HG03175 (cell line): ENCODE results near the gene HSF2BP.
"Not testable (repeated sequence)": the region's sequence is repeated elsewhere in the genome, so short reads cannot be mapped to it uniquely, and the experiment has no call there.

Experiments used
- ATAC-seq: cut with Tn5 transposase; IDR thresholded peaks from one replicate; pipeline ENCODE4 v1.9.1; 2021; ENCODE audit warnings: mild to moderate bottlenecking, moderate library complexity; ENCODE audit not compliant: unreplicated experiment

The HSF2BP gene

DNA sequence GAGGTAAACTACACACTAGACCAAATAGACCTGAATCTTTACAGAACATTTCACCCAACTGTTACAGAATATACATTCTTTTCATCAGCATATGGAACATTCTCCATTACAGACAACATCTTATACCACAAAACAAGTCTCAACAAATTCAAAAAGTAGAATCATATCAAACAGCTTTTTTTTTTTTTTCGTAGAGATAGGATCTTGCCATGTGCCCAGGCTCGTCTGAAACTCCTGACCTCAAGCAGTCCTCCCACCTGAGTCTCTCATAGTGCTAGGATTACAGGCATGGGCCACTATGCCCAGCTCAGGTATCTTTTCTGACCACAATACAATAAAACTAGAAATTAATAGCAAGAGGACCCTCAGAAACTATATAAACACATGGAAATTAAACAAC is 36.5 kb downstream of the HSF2BP start:
- ATAC-seq, result no peak

DNA sequence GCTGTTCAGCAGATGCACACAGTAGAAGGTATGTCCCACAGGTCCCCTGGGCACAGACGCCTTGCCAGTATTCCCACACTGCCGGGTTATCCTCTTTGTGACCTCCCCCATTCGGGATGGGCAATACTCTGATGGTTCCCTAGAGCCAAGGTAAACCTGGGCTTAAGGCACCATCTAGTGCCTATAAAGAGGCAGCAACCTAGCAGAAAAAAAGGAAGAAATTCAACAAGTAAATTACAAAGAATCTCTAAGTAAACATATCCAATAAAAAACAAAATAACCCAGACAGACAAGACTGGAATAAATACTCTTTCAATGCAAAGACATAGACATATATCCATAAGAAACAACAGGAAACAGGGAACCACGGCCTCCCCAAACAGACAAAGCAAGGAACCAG is 39.4 kb downstream of the HSF2BP start:
- no peak for ATAC-seq

DNA sequence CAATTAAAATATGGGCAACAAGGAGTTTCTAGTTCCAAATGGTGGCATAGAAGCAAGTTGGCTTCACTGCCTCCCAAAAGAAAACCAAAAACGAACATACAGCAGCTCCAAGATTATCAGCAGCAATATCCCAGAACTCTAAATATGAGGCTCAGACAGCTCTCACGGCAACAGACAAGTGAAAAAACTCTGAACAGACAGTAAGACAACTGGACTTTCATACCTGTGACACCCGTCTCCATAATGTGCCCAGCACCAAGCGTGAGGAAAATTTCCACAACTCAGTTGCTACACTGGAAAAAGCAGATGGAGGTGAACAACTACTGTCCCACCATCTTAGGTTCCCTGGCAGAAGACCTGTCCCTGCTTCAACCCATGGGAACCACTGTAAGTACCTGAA is 39.9 kb downstream of the HSF2BP start:
- no peak for ATAC-seq

DNA sequence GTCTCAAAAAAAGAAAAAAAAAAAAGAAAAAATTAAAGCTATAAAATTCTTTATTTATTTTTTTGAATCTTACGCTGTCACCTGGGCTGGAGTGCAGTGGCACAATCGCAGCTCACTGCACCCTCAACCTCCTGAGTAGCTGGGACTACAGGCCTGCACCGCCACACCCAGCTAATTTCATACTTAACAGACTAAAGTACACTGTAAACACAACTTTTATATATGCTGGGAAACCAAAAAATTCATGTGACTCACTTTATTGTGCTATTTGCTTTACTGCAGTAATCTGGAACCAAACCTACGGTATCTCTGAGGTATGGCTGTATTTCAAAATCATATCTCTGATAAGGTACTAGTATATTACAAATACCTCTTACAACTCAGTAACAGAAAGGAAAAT is 40.3 kb downstream of the HSF2BP start:
- ATAC-seq, result no peak

DNA sequence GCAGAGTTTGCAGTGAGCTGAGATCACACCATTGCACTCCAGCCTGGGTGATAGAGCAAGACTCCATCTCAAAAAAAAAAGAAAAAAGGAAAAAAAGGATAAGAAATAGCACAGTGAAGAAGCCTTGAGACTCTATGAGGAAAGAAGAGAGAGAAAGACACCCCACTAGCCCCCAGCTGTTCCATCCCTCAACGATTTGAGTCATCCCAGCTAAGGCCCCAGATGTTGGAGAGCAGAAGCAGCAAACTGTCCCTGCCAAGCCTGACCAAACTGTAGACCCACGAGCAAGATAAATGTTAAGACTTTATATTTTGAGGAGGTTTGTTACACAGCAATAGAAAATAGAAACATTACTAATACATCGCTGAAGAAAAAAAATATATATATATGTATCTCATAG is 42.4 kb downstream of the HSF2BP start:
- ATAC-seq, result not testable (repeated sequence)

GRCh38 chr21:43614839-43615238 is 44.4 kb downstream of the HSF2BP start:
- ATAC-seq, result no peak

DNA sequence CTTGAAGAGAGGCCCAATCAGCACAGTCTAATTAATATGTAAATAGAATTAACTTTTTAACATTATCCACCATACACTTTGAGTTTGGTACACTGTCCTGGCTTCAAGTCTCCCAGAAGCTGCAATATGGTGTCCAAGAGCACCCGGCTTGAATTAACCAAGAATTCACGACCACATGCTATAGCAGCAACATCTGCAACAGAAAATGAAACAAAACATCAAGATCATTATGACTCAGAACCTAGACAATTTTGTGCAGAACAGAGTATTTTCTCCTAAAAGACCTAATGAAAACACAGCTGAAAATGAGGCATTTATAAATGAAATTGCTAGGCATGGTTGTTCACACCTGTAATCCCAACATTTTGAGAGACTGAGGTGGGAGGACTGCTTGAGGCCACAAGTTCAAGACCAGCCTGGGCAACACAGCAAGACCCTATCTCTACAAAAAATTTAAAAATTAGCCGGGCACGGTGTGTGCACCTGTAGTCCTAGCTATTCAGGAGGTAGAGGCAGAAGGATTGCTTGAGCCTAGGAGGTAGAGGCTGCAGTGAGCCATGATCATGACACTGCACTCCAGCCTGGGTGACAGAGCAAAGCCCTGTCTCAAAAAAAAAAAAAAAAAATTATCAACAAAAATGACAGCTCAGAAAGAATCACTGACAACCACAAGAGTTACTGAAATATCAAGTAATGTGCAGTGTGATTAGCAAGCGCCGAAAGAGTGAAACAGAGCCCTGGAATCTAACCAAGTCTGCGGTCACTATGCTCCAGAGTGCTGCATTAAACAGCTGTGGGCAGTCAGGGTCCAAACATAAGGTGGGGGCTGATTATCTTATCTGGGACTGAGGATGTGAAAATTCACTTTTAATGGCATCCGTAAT is 45.3 kb downstream of the HSF2BP start:
- ATAC-seq, result no peak

DNA sequence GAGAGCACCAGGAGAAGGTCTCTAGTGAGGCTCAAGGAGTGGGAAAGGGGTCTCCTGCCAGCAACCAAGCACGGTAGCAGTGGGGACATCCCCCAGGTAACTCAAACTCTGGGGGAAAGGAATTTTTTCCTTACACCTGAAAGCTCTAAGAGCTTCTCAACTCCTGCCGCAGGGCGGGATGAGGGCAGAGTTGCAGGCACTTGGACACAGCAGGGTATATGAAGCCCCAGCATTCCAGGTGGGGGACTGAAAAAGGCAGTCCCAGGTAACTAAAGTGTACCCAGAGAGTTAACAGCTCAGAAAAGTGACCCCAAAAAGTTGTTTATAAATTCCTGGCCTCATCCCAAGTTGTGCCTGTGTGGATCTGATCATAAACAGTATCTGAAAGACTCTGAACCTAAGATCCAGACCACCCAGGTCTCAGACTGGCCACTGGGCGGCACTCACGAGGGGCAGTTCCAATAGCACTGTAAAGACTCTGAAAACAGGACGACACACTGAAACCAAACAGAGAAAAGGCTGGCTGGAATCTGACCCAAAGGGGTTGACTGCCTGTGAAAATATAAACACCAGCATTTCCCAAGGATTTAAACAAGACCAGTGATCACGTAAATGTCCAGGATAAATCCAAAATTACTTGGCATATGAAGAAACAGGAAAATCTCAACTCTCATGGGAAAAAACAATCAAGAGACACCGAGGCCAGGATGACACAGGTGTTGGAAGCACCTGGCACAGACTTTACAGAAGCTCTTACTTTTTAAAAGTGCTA is 47.5 kb downstream of the HSF2BP start:
- no peak for ATAC-seq

DNA sequence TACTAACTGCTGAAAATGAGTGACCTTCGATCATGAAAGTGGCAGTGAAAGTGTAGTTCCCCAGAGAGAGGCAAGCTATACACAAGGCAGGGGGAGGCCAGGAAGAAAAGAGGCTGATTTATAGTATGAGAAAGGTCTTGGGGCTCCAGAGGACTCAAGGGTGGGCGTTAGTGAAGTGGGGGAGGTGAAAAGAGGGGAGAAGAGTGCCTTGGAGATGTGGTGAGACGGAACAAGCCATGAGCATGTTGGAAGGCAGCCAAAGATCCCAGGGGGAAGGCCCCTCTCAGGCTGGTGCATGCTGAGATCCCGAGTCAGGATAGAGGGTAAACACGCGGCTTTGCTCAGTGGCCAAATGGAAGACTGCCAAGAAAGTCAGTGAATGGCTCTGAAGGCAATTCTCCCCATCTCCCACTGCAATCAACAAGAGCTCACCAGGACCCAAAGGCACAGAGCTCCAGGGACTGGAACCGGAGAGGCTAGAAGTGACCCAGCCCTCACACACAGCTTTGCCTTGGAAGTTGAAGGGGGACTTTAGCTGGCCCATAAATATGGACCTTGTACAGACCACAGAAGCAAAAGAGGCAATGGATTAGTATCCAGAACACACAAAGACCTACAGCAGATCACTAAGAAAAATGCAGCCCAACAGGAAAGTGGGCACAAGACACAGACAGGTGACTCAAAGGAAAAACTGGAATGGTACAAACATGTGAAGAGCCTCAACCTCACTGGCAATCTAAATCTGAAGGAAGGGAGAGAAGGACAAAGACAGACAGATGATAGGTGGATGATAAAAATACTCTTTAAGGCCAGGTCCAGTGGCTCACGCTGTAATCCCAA is 49.6 kb downstream of the HSF2BP start:
- no peak for ATAC-seq

DNA sequence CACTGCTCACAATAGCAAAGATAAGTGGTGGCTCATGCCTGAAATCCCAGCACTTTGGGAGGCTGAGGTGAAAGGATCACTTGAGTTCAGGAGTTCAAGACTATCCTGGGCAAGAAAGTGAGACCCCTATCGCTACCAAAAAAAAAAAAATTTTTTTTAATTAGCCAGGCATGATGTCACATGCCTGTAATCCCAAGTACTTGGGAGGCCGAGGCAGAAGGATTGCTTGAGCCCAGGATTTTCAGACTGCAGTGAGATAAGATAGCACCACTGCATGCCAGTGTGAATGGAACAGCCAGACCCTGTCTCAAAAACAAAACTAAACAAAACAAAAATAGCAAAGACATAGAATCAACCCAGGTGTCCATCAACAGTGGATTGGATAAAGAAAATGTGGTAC is 50.6 kb downstream of the HSF2BP start:
- ATAC-seq, result no peak

GRCh38 chr21:43608225-43608624 is 51.1 kb downstream of the HSF2BP start:
- ATAC-seq, result no peak

DNA sequence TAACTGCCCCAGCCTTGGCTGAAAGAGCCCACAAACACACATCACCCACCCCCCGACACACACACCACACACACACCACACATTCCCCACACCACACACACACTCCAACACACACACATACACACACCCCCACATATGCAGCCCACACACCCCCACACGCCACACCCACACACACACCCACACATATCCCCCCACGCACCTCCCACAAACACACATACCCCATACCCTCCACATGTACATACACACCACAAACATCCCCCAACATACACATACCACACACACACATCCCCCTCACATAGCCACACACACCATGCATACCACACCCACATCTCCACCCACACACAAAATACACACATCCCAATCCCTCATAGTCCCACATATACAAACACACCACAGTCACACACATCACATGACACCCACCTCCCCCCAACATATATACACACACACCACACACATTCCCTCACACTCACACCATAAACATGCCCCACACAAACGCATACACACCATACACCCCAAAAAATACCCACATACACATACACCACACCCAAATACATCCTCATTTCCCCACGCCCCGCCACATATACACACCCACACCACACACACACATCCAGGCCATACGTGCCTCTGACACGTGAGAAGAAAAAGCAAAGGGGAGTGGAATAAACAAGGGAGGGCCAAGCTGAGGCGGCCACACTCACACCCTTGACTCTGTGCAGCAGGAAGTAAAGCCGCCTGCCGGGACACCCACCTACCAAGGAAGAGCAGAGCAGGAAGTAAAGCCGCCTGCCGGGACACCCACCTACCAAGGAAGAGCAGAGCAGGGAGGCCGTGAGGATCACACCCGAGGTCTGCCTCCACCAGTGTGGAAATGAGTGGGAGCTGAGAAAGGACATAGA is 53.7 kb downstream of the HSF2BP start:
- no peak for ATAC-seq

- ATAC-seq, result no peak
Measured at GRCh38 chr21:43604505-43605204, 54.6 kb downstream of the HSF2BP start.

DNA sequence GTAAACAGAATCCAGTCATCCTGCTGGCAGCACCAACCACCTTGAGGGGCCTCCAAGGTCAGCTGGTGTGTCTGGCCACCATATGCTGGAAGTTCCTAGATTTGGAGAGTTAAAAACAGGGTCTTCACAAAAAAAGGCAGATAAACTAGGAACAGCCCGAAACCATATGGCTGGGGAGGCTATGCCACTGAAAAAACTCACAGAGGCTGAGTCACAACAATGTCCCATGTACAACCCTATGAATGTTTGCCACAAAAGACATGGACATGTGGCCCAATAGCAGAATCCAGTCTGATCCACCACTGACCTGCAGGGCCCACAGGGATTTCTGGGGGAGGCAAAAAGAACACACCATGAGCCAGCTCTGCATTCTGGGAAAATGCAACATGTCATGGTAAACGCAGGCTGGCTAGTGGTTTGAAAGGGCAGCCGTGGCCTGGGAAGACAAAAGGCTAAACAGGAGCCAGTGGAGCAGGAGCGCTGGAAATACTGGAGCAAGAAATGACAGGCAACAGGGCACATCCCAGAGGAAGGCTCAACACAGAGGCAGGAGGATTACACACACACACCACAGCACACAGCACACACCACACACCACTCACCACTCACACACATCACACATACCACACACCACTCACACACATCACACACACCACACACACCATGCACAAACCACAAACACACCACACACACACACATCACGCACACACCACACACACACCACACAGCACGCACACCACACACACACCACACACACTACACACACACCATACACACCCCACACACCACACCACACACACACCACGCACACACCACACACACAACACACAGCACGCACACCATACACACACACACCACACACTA is 55.4 kb downstream of the HSF2BP start:
- ATAC-seq, result no peak

- ATAC-seq, result no peak
Measured at GRCh38 chr21:43603233-43603626, 56.1 kb downstream of the HSF2BP start.

- no peak for ATAC-seq
Measured at GRCh38 chr21:43602266-43603232, 56.7 kb downstream of the HSF2BP start.

DNA sequence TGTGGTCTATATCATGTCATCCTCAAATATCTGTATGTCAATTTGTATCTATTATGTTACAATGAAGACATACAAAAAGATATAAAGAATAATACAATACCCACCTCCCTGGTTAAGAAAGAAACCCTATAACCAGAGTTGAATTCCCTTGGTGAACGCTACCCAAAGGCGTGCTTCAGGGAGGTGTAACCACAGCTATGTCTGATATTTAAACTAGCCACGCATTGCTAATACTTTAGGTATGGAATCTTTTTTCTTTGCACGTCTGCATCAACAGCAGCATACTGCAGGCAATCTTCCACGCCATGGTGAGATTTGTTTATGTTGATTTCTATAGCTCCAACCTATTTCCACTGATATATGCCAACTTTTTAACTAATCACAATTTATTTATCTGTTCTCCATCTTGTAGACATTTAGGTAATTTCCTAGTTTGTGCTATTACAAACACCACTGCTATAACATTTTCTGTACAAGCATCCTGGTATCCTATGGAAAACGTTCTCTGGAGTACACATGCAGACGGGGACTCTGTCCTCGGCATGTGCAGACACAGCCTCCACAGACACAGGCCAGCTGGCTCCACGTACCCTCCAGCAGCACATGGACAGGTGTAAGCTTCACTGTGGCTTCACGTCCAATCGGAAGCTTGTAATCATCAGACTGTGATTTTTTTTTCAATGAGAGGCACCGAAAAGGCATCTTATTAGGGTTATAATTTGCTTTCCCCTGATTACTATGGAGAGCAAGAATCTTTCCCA is 58.5 kb downstream of the HSF2BP start:
- ATAC-seq, result no peak
